Activated naive CD8-positive, alpha-beta T cell treated with anti-CD3 and anti-CD28 coated beads, Interleukin-2, amount 10 ng/mL, durations not matched to agents 7 days and 5 days (primary cell): ENCODE results near the gene TPRG1L. TPM values are rescaled to one million over a fixed set of nuclear protein-coding genes. Genes with fewer than 3 reads are reported as not detected.

Source experiments
- ATAC-seq: fragments of 150-1000 bp; cut with Tn5 transposase; one replicate; pipeline ENCODE4 v1.10.0; 2021; ENCODE audit warnings: low read depth, moderate library complexity
- POLR2A ChIA-PET: fragments of 350-600 bp; sonication (Branson Sonifier 250); formaldehyde crosslinking; loops from one replicate; lab custom pipeline; 2021; ENCODE audit warnings: antibody characterized with exemption; lab: Charles Lee
- DNase-seq: peaks from one replicate; pipeline ENCODE4 v3.0.0; 2021
- H3K27ac Mint-ChIP-seq: one replicate; pipeline ENCODE4 v1.8.0; 2022; ENCODE audit warnings: mild to moderate bottlenecking, mixed read lengths
- H3K27me3 Mint-ChIP-seq: one replicate; pipeline ENCODE4 v1.8.0; 2022; ENCODE audit warnings: mild to moderate bottlenecking, moderate library complexity, mixed read lengths
- H3K36me3 Mint-ChIP-seq: one replicate; pipeline ENCODE4 v1.8.0; 2021; ENCODE audit warnings: mild to moderate bottlenecking, mixed read lengths
- H3K4me1 Mint-ChIP-seq: one replicate; pipeline ENCODE4 v1.8.0; 2021; ENCODE audit warnings: mixed read lengths
- H3K4me3 Mint-ChIP-seq: one replicate; pipeline ENCODE4 v1.8.0; 2022; ENCODE audit warnings: mild to moderate bottlenecking, moderate library complexity, mixed read lengths
- H3K9me3 Mint-ChIP-seq: one replicate; pipeline ENCODE4 v1.8.0; 2021; ENCODE audit warnings: mixed read lengths
- total RNA-seq, 2 experiments: library from RNA; stranded (reverse); gene quantifications; one replicate each; pipeline ENCODE4 v1.2.3, GENCODE V29; 2021

The TPRG1L gene
- total RNA-seq, 2 experiments from 2014 or later: 23.8 to 29.4 TPM

- H3K36me3 Mint-ChIP-seq: no peaks in the 10 kb centered on the region
- DNase-seq (no peak), ATAC-seq (no peak)
- no peaks in the 10 kb centered on the region for H3K9me3 Mint-ChIP-seq
- H3K27me3 Mint-ChIP-seq: no peaks in the 10 kb centered on the region
- H3K4me1 Mint-ChIP-seq: peaks cover 12% of the 10 kb centered on the region
- H3K4me3 Mint-ChIP-seq: peak overlapping the region; percentile 83
- POLR2A ChIA-PET: no interaction called here
- peak overlapping the region; percentile 96 for H3K27ac Mint-ChIP-seq
Observed at GRCh38 chr1:3598522-3599285, 26.1 kb upstream of the TPRG1L start.

GRCh38 chr1:3599286-3599811 lies 25.5 kb upstream of the TPRG1L start:
- H3K36me3 Mint-ChIP-seq: no peaks in the 10 kb centered on the region
- H3K27me3 Mint-ChIP-seq: no peaks in the 10 kb centered on the region
- H3K4me3 Mint-ChIP-seq: no peak overlapping the region
- no peak overlapping the region for H3K27ac Mint-ChIP-seq
- no peak for ATAC-seq
- DNase-seq: no peak
- peaks cover 9% of the 10 kb centered on the region for H3K4me1 Mint-ChIP-seq
- POLR2A ChIA-PET: no interaction called here
- H3K9me3 Mint-ChIP-seq: no peaks in the 10 kb centered on the region

- Mint-ChIP-seq H3K4me3 (no peak overlapping the region), H3K4me1 (peaks cover 9% of the 10 kb centered on the region), H3K27ac (no peak overlapping the region), H3K36me3 (no peaks in the 10 kb centered on the region), H3K9me3 (no peaks in the 10 kb centered on the region), H3K27me3 (no peaks in the 10 kb centered on the region)
- ATAC-seq: no peak
- DNase-seq: no peak
- POLR2A ChIA-PET: no interaction called here
Observed at GRCh38 chr1:3599816-3600215, 25.0 kb upstream of the TPRG1L start.

- Mint-ChIP-seq H3K9me3 (no peaks in the 10 kb centered on the region), H3K36me3 (no peaks in the 10 kb centered on the region), H3K27ac (no peak overlapping the region), H3K4me1 (peaks cover 9% of the 10 kb centered on the region), H3K4me3 (no peak overlapping the region), H3K27me3 (no peaks in the 10 kb centered on the region)
- POLR2A ChIA-PET: no interaction called here
- ATAC-seq (no peak), DNase-seq (no peak)
Observed at GRCh38 chr1:3600354-3600753, 24.5 kb upstream of the TPRG1L start.

DNA sequence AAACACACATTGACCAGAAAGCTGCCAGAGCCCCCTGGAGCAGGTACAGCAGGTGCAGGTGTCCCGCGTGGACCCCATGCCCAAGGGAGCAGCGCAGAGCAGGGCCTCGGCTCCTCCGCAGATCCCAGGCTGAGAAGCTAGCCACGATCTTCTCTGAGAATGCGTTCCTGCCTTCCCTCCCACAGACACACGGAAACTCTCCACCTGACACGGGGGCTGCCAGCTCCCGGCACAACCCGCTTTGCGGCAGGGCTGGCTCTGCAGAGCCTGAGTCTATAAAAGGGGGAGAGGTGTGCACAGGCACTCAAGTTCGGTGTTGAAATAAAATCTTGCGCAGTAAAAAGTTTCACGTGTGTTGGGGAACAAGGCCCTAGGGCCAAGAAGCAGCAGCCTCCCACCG lies 23.1 kb upstream of the TPRG1L start:
- POLR2A ChIA-PET: no interaction called here
- Mint-ChIP-seq H3K27ac (no peak overlapping the region), H3K4me3 (no peak overlapping the region), H3K36me3 (no peaks in the 10 kb centered on the region), H3K27me3 (no peaks in the 10 kb centered on the region), H3K4me1 (peaks cover 9% of the 10 kb centered on the region), H3K9me3 (no peaks in the 10 kb centered on the region)
- DNase-seq (no peak), ATAC-seq (no peak)

DNA sequence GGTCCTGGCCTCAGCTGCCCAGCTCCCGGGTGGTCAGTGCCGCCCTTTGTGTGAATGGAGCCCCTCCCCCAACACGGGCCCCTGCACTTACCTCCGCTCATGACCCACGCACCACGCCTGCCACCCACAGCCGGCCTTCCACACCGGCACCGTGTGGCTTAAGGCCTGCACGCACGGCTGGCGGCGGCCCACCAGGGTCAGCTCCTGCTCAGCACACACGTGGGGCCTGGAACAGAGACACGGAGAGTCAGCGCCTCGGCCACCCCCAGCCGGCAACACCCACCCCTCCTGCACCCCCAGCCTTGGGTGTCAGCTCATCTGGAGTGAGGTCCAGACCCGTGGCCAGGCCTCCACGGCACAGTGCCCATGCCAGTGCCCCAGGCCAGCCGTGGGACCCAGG lies 22.4 kb upstream of the TPRG1L start:
- POLR2A ChIA-PET: no interaction called here
- no peak for ATAC-seq
- Mint-ChIP-seq H3K27ac (no peak overlapping the region), H3K4me1 (peaks cover 7% of the 10 kb centered on the region), H3K4me3 (no peak overlapping the region), H3K27me3 (no peaks in the 10 kb centered on the region), H3K36me3 (no peaks in the 10 kb centered on the region), H3K9me3 (no peaks in the 10 kb centered on the region)
- no peak for DNase-seq

DNA sequence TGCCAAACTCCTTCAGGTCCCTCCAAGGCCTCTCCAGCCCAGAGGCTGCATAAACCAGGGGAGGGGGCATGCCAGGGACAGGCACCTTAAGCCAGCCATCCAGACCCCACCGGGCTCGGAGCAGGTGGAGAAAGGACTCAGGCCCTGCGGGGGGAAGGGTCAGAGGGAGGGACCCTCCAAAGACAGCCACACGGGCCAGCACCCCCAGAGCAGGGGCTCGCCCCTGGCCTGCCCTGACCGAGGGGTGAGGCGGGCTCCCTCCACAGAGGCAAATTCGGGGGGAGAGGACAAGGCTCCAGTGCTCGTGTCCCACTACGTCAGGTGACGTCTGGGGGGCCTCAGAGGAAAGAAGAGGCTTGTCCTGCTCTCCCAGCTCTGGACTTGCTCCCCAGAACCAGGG lies 21.7 kb upstream of the TPRG1L start:
- no peaks in the 10 kb centered on the region for H3K9me3 Mint-ChIP-seq
- H3K27ac Mint-ChIP-seq: no peak overlapping the region

GRCh38 chr1:3603571-3604467 lies 21.0 kb upstream of the TPRG1L start:
- Mint-ChIP-seq H3K4me1 (no peaks in the 10 kb centered on the region), H3K27ac (no peak overlapping the region), H3K36me3 (no peaks in the 10 kb centered on the region), H3K27me3 (no peaks in the 10 kb centered on the region), H3K4me3 (no peak overlapping the region), H3K9me3 (no peaks in the 10 kb centered on the region)
- POLR2A ChIA-PET: no interaction called here
- DNase-seq: no peak
- ATAC-seq: no peak

More for the DNA sequence above, 21.7 kb upstream of the TPRG1L start:
- no peaks in the 10 kb centered on the region for H3K4me1 Mint-ChIP-seq
- H3K27me3 Mint-ChIP-seq: no peaks in the 10 kb centered on the region
- ATAC-seq (no peak), DNase-seq (no peak)
- POLR2A ChIA-PET: no interaction called here
- no peaks in the 10 kb centered on the region for H3K36me3 Mint-ChIP-seq
- H3K4me3 Mint-ChIP-seq: no peak overlapping the region

- Mint-ChIP-seq H3K27me3 (peaks cover 2% of the 10 kb centered on the region), H3K9me3 (no peaks in the 10 kb centered on the region), H3K27ac (no peak overlapping the region), H3K36me3 (no peaks in the 10 kb centered on the region), H3K4me1 (no peaks in the 10 kb centered on the region), H3K4me3 (no peak overlapping the region)
- ATAC-seq (no peak), DNase-seq (no peak)
- POLR2A ChIA-PET: no interaction called here
Observed at GRCh38 chr1:3604468-3604974, 20.3 kb upstream of the TPRG1L start.

DNA sequence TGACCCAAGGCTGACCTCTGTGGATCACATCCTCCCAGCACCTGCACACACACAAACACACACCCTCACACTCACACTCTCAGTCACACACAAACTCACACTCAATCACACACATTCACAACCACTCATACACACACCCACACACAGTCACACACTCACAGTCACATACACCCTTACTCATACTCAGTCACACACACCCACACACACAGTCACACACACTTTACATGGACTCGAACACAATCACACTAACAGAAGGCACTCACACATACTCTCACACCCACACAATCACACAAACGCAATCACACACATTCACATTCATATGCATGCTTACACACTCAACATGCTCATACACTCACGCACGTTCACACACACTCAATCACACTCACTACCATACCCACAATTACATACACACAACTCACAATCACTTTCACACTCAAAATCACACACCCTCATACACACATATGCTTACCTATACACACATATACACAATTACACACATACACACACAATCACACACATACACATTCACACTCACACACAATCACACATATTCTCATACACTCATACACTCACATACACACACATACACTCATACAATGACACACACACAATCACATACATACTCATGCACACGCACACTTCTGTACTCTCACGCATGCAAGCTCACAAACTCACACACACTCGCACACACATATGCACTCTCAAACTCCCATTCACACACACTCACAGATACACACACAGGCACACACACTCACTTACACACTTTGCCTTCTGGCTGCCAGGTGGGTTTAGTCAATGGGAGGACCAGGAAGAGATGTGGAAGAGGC lies 19.6 kb upstream of the TPRG1L start:
- POLR2A ChIA-PET: no interaction called here
- no peak overlapping the region for H3K27ac Mint-ChIP-seq

GRCh38 chr1:3606779-3607702 lies 17.8 kb upstream of the TPRG1L start:
- DNase-seq: no peak
- Mint-ChIP-seq H3K4me3 (no peak overlapping the region), H3K4me1 (no peaks in the 10 kb centered on the region), H3K9me3 (no peaks in the 10 kb centered on the region), H3K27ac (no peak overlapping the region), H3K36me3 (no peaks in the 10 kb centered on the region), H3K27me3 (peaks cover 10% of the 10 kb centered on the region)
- POLR2A ChIA-PET: no interaction called here
- ATAC-seq: no peak

More for the DNA sequence above, 19.6 kb upstream of the TPRG1L start:
- no peaks in the 10 kb centered on the region for H3K36me3 Mint-ChIP-seq
- no peak for DNase-seq
- H3K27me3 Mint-ChIP-seq: peaks cover 2% of the 10 kb centered on the region
- no peak overlapping the region for H3K4me3 Mint-ChIP-seq
- H3K9me3 Mint-ChIP-seq: no peaks in the 10 kb centered on the region
- ATAC-seq: no peak
- no peaks in the 10 kb centered on the region for H3K4me1 Mint-ChIP-seq

- DNase-seq: no peak
- no peaks in the 10 kb centered on the region for H3K4me1 Mint-ChIP-seq
- no peaks in the 10 kb centered on the region for H3K36me3 Mint-ChIP-seq
- no peak for ATAC-seq
- H3K4me3 Mint-ChIP-seq: no peak overlapping the region
- POLR2A ChIA-PET: no interaction called here
- no peak overlapping the region for H3K27ac Mint-ChIP-seq
- H3K9me3 Mint-ChIP-seq: no peaks in the 10 kb centered on the region
- H3K27me3 Mint-ChIP-seq: peaks cover 13% of the 10 kb centered on the region
Observed at GRCh38 chr1:3607703-3608065, 17.1 kb upstream of the TPRG1L start.
